GM23338 (cell line): ENCODE results near the gene AMIGO1. TPM values are rescaled to one million over a fixed set of nuclear protein-coding genes. Genes with fewer than 3 reads are reported as not detected.

Experiments
- ATAC-seq: fragments of 200-7000 bp; cut with Tn5 transposase; 3 replicates; pipeline ENCODE4 v1.9.1; 2020
- DNase-seq: peaks from one replicate; pipeline ENCODE4 v3.0.0-alpha.2; 2015; ENCODE audit warnings: low spot score
- H2AFZ ChIP-seq: fragments of 200-600 bp; sonication (generic); 2 replicates; pipeline ENCODE4 v1.8.0; 2016; ENCODE audit warnings: antibody characterized with exemption, mild to moderate bottlenecking, moderate library complexity
- H3F3A ChIP-seq: fragments of 200-600 bp; sonication (generic); replicated peaks from 2 replicates; pipeline ENCODE4 v1.8.0; 2017; ENCODE audit warnings: antibody characterized with exemption, mixed run types, low read depth
- H3K27ac ChIP-seq: fragments of 200-600 bp; sonication (generic); 2 replicates; pipeline ENCODE4 v1.6.1; 2016; ENCODE audit warnings: low read depth
- H3K27me3 ChIP-seq: fragments of 200-600 bp; sonication (generic); 2 replicates; pipeline ENCODE4 v1.8.0; 2016; ENCODE audit warnings: mild to moderate bottlenecking, mixed run types, moderate library complexity; ENCODE audit not compliant: insufficient read depth
- H3K36me3 ChIP-seq: fragments of 200-600 bp; sonication (generic); 2 replicates; pipeline ENCODE4 v1.8.0; 2016; ENCODE audit warnings: mild to moderate bottlenecking; ENCODE audit not compliant: insufficient read depth
- H3K4me1 ChIP-seq: fragments of 200-600 bp; sonication (generic); 2 replicates; pipeline ENCODE4 v1.8.0; 2016; ENCODE audit warnings: mild to moderate bottlenecking, moderate library complexity; ENCODE audit not compliant: insufficient read depth
- H3K4me2 ChIP-seq: fragments of 200-600 bp; sonication (generic); 2 replicates; pipeline ENCODE4 v1.7.1; 2017; ENCODE audit warnings: mixed run types
- H3K4me3 ChIP-seq: fragments of 200-600 bp; sonication (generic); 2 replicates; pipeline ENCODE4 v1.6.1; 2016; ENCODE audit warnings: mixed run types
- H3K79me2 ChIP-seq: fragments of 200-600 bp; sonication (generic); replicated peaks from 2 replicates; pipeline ENCODE4 v1.8.0; 2017; ENCODE audit warnings: mild to moderate bottlenecking; ENCODE audit not compliant: insufficient read depth
- H3K9me2 ChIP-seq: fragments of 200-600 bp; sonication (generic); 2 replicates; pipeline ENCODE4 v1.8.0; 2017; ENCODE audit not compliant: insufficient read depth
- H4K20me1 ChIP-seq: fragments of 200-600 bp; sonication (generic); replicated peaks from 2 replicates; pipeline ENCODE4 v1.8.0; 2017; ENCODE audit warnings: mild to moderate bottlenecking; ENCODE audit not compliant: insufficient read depth
- H3K27ac Mint-ChIP-seq: 2 replicates; pipeline ENCODE4 v1.8.0; 2020; ENCODE audit warnings: inconsistent platforms, mild to moderate bottlenecking, moderate library complexity, mixed read lengths
- H3K27me3 Mint-ChIP-seq: 3 replicates; pipeline ENCODE4 v1.8.0; 2022; ENCODE audit warnings: low read depth, mild to moderate bottlenecking, moderate library complexity, mixed read lengths, inconsistent platforms; ENCODE audit not compliant: insufficient read depth, poor library complexity
- H3K36me3 Mint-ChIP-seq: 3 replicates; pipeline ENCODE4 v1.8.0; 2021; ENCODE audit warnings: low read depth, mild to moderate bottlenecking, inconsistent platforms, moderate library complexity, mixed read lengths
- H3K4me1 Mint-ChIP-seq: 3 replicates; pipeline ENCODE4 v1.8.0; 2020; ENCODE audit warnings: mild to moderate bottlenecking, inconsistent platforms, mixed read lengths
- H3K4me3 Mint-ChIP-seq: 3 replicates; pipeline ENCODE4 v1.8.0; 2021; ENCODE audit warnings: moderate library complexity, mild to moderate bottlenecking, inconsistent platforms, mixed read lengths
- H3K9me3 Mint-ChIP-seq: 3 replicates; pipeline ENCODE4 v1.8.0; 2020; ENCODE audit warnings: moderate library complexity, mild to moderate bottlenecking, inconsistent platforms, mixed read lengths
- CREB1 ChIP-seq: fragments of 250-450 bp; sonication (Bioruptor Pico); IDR thresholded peaks from 2 replicates; pipeline ENCODE4 v1.5.0; 2020; ENCODE audit warnings: low read depth, mild to moderate bottlenecking, moderate library complexity
- EZH2phosphoT487 ChIP-seq: fragments of 200-600 bp; sonication (generic); IDR thresholded peaks from one replicate; pipeline ENCODE4 v1.8.1; 2018; ENCODE audit warnings: antibody characterized with exemption; ENCODE audit not compliant: unreplicated experiment
- JUNB ChIP-seq: IDR thresholded peaks from one replicate; pipeline ENCODE4 v1.6.1; 2016; ENCODE audit warnings: antibody characterized with exemption; ENCODE audit not compliant: unreplicated experiment
- POLR2AphosphoS5 ChIP-seq: IDR thresholded peaks from 2 replicates; pipeline ENCODE4 v1.6.1; 2016; ENCODE audit warnings: antibody characterized with exemption, low read depth
- STAT1 ChIP-seq: IDR thresholded peaks from one replicate; pipeline ENCODE4 v1.6.1; 2016; ENCODE audit warnings: antibody characterized with exemption; ENCODE audit not compliant: unreplicated experiment
- ZNF114 ChIP-seq: fragments of 250-450 bp; sonication (Bioruptor Pico); IDR thresholded peaks from 2 replicates; pipeline ENCODE4 v1.5.0; 2020; ENCODE audit warnings: mild to moderate bottlenecking, moderate library complexity
- polyA plus RNA-seq: library from polyadenylated mRNA; unstranded; fragments of >200 nt; fragmentation: Nextera tagmentation; extraction: Ambion mirVana; gene quantifications from 2 replicates; pipeline ENCODE4 v1.2.1, GENCODE V29; 2016
- total RNA-seq: library from RNA; depleted of rRNA; stranded (reverse); fragments of >200 nt; shearing (Covaris generic); gene quantifications from 2 replicates; pipeline ENCODE4 v1.2.3, GENCODE V29; 2014
- TF ChIP-seq, protein P1 (sequence below): fragments of 250-450 bp; sonication (Bioruptor Pico); IDR thresholded peaks from 2 replicates; pipeline ENCODE4 v1.5.0; 2020; ENCODE audit warnings: mild to moderate bottlenecking, moderate library complexity

AMIGO1 gene
- total and polyA plus RNA-seq, 2 experiments from 2014 or later, result 0.53 to 3.8 TPM

GRCh38 chr1:109527098-109527811 is 17.7 kb upstream of the AMIGO1 start:
- no peaks in the 10 kb centered on the region for H4K20me1 ChIP-seq
- no peak for ATAC-seq
- no peak overlapping the region for H3K4me2 ChIP-seq
- no peak overlapping the region for H3K4me3 ChIP-seq
- no peak for DNase-seq
- no peaks in the 10 kb centered on the region for H3K4me1 ChIP-seq
- H3K36me3 ChIP-seq, result no peaks in the 10 kb centered on the region
- H3K27ac Mint-ChIP-seq, result no peak overlapping the region
- H2AFZ ChIP-seq, result no peak overlapping the region
- peaks cover 7% of the 10 kb centered on the region; the same call in 1 of the 3 replicates for H3K4me1 Mint-ChIP-seq
- H3K9me3 Mint-ChIP-seq, result no peaks in the 10 kb centered on the region; the same call in 2 of the 3 replicates
- H3K27ac ChIP-seq, result no peak overlapping the region
- H3K27me3 Mint-ChIP-seq, result peaks cover 11% of the 10 kb centered on the region
- H3F3A ChIP-seq, result no peaks in the 10 kb centered on the region
- TF ChIP-seq ZNF114 (CRISPR knock-in tag) (no peak), POLR2AphosphoS5 (no peak), CREB1 (CRISPR knock-in tag) (no peak), STAT1 (no peak), JUNB (no peak), EZH2phosphoT487 (no peak)
- TF ChIP-seq, protein P1, sequence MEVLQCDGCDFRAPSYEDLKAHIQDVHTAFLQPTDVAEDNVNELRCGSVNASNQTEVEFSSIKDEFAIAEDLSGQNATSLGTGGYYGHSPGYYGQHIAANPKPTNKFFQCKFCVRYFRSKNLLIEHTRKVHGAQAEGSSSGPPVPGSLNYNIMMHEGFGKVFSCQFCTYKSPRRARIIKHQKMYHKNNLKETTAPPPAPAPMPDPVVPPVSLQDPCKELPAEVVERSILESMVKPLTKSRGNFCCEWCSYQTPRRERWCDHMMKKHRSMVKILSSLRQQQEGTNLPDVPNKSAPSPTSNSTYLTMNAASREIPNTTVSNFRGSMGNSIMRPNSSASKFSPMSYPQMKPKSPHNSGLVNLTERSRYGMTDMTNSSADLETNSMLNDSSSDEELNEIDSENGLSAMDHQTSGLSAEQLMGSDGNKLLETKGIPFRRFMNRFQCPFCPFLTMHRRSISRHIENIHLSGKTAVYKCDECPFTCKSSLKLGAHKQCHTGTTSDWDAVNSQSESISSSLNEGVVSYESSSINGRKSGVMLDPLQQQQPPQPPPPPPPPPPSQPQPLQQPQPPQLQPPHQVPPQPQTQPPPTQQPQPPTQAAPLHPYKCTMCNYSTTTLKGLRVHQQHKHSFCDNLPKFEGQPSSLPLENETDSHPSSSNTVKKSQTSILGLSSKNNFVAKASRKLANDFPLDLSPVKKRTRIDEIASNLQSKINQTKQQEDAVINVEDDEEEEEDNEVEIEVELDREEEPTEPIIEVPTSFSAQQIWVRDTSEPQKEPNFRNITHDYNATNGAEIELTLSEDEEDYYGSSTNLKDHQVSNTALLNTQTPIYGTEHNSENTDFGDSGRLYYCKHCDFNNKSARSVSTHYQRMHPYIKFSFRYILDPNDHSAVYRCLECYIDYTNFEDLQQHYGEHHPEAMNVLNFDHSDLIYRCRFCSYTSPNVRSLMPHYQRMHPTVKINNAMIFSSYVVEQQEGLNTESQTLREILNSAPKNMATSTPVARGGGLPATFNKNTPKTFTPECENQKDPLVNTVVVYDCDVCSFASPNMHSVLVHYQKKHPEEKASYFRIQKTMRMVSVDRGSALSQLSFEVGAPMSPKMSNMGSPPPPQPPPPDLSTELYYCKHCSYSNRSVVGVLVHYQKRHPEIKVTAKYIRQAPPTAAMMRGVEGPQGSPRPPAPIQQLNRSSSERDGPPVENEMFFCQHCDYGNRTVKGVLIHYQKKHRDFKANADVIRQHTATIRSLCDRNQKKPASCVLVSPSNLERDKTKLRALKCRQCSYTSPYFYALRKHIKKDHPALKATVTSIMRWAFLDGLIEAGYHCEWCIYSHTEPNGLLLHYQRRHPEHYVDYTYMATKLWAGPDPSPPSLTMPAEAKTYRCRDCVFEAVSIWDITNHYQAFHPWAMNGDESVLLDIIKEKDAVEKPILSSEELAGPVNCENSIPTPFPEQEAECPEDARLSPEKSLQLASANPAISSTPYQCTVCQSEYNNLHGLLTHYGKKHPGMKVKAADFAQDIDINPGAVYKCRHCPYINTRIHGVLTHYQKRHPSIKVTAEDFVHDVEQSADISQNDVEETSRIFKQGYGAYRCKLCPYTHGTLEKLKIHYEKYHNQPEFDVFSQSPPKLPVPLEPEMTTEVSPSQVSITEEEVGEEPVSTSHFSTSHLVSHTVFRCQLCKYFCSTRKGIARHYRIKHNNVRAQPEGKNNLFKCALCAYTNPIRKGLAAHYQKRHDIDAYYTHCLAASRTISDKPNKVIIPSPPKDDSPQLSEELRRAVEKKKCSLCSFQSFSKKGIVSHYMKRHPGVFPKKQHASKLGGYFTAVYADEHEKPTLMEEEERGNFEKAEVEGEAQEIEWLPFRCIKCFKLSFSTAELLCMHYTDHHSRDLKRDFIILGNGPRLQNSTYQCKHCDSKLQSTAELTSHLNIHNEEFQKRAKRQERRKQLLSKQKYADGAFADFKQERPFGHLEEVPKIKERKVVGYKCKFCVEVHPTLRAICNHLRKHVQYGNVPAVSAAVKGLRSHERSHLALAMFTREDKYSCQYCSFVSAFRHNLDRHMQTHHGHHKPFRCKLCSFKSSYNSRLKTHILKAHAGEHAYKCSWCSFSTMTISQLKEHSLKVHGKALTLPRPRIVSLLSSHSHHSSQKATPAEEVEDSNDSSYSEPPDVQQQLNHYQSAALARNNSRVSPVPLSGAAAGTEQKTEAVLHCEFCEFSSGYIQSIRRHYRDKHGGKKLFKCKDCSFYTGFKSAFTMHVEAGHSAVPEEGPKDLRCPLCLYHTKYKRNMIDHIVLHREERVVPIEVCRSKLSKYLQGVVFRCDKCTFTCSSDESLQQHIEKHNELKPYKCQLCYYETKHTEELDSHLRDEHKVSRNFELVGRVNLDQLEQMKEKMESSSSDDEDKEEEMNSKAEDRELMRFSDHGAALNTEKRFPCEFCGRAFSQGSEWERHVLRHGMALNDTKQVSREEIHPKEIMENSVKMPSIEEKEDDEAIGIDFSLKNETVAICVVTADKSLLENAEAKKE (CRISPR knock-in tag), result no peak
- no peaks in the 10 kb centered on the region for H3K36me3 Mint-ChIP-seq
- no peak overlapping the region for H3K4me3 Mint-ChIP-seq
- no peaks in the 10 kb centered on the region for H3K79me2 ChIP-seq
- H3K9me2 ChIP-seq, result no peaks in the 10 kb centered on the region
- no peaks in the 10 kb centered on the region for H3K27me3 ChIP-seq
